C1 segment of cervical spinal cord (tissue), 14 donors: ENCODE measurements around the gene RGS19.

Source experiments
- DNase-seq, 14 donors: peaks; one replicate each; lab custom pipeline; 2025; lab: John Stamatoyannopoulos, UW

RGS19 gene

GRCh38 chr20:64064145-64064698 is 15.1 kb downstream of the RGS19 start:
- no peak for DNase-seq

GRCh38 chr20:64063389-64064144 is 15.8 kb downstream of the RGS19 start:
- DNase-seq: peak in 2 of 14 donors; percentile 16 to 50

- peak; percentile 80 to 98 (median 93) for DNase-seq
Observed at GRCh38 chr20:64062596-64063388, 16.5 kb downstream of the RGS19 start, which contains the start of gene TCEA2. TSS of gene TCEA2 (plus strand) at chr20:64063198. CDS start at chr20:64063313, 115 bp downstream.

DNA sequence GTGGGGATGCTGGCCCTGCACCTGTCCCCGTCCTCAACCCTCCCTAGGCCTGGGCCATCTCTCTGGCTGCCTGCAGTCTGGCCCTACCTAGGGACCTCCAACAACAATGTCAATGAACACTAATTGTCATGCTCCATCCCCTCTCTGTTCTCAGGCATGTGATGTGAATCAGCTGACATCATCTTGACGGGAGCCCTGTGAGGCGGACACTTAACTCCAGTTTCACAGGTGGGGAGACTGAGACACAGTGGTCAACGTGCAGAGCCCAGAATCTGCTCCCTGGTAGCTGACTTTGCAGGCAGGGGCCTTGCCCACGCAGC is 17.1 kb downstream of the RGS19 start:
- DNase-seq: peak in 3 of 14 donors; percentile 36 to 49 (median 42)

DNA sequence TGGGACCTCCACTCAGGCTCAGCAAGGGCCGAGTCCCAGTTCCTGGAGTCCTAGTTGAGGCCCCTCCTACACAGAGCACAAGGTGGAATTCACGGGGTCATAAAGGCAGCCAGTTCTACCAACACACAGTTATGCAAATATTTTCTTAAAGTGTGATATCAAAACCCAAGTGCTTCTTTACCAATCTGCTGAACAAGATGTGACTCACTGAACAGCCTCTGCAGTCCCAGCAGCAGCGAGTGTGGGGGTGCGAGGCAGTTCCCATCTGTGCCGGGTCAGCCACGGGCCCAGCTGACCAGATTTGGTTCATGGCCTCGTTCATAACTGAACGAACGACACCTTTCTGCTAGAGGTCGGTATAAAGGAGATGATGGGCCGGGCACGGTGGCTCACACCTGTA is 20.8 kb downstream of the RGS19 start:
- no peak for DNase-seq

DNA sequence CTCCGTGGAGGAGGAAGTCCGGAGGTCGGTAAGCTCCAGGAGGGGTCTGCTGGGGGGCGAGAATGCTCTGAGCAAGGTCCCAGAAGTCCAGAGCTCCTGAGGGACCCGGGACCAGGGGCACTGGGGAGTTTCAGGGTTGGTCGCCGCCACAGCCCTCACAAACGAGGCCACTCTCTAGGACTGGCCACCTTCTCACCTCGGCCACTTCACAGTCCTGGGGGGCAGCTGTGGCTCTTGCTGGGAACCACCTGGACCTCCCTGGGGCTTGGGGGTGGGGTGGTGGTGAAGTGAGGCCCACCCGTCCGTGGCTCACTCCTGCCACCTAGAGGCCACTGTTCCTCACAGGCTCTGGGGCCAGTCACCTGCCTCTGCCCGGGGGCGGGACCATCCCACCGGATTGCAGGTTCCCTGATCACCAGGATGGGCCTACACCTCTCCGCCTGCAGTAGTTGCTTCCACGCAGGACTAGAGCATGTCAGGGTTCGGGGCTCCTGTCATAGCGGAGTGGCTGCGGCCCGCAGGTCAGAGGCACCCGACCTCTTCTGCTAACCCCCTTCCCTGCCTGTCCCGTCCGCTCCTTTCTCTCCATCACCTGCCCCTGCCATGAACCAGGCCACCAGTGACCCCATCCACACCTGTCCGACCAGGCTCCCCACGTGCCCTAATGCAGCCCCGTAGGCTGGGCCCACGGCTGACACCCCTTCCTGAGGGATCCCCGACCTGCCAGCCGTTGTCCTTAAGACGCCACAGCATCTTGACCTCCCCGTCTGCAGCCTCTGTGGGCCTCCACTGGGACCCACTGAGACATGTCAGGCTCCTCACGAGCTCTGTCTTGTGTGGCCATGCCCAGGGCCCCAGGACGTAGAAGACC is 21.5 kb downstream of the RGS19 start:
- peak in 7 of 14 donors; percentile 5 to 80 (median 33) for DNase-seq

DNA sequence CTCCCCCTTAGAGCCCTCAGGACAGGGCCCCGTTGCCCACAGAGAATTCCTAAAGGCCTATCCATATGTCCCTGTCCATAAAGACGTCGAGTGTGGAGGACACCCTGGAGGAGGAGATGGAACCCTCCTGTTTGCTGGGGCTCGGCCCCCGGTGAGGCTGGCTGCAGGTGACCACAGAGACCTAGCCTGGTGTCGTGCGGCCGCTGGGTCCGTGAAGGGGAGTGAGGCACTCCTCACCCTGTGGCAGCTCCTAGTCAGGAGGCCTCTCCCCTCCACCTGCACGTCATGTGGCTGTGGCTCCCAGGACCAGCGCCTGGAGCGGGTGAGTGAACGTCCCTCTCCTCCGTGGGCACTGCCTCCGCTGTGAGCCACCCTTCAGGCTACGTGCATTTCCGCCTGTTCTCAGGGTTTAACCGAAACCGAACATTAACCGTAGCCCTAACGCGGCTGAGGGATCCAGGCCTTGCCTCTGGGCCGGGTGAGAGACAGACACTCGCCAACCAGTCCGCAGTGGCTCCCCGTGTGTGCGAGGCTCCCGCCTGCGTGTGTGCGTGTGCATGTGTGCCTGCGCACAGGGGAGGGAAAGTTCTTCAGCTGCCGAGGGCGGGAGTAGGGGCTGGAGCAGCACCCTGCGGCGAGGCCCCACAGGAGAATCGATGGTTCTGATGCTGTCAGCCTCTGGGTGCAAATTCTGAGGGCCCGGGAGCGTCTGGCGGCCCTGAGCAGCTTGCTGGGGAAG is 22.3 kb downstream of the RGS19 start:
- DNase-seq: no peak

- no peak for DNase-seq
Observed at GRCh38 chr20:64056639-64056888, 22.8 kb downstream of the RGS19 start.

DNA sequence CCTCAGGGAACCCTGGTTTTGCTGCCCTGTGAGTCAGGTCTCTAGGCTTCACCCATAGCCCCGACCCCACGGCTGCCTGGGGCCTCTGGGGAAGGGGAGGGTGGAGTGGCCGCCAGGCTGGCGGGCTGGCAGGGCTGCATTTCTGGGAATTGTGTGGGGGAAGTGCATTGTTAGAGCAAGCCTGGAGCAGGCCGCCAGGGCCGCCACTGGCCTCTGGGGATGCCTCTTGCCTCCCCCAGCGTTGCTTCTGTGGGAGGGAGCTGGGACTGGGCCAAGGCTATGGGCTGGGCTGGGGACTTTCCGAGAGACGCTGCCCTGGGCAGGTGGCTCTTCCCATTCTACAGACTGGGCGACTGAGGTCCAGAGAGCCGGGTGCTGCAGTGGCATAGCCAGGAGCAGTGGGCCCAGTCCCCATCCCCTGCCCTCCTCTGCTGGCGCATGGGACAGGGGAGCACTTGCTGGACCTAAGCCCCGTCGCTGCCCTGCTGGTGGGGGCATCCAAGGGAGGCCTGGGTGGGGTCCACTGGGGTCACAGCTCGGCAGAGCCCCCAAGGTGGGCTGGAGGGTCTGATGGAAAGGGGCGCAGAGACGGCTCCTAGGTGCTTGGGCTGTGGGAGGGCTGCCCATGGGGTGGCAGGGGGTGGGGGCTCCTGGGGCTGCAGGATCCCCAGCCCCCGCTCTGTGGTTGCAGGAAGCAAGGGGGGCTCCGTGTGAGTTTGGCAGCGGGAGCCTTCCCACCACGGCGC is 23.3 kb downstream of the RGS19 start:
- DNase-seq: peak in 1 of 14 donors; percentile 38

- DNase-seq: no peak
Observed at GRCh38 chr20:64055396-64055892, 23.9 kb downstream of the RGS19 start.

- DNase-seq: peak in 1 of 14 donors; percentile 18
Observed at GRCh38 chr20:64053841-64054661, 25.3 kb downstream of the RGS19 start.

- DNase-seq: no peak
Observed at GRCh38 chr20:64052987-64053840, 26.1 kb downstream of the RGS19 start.

DNA sequence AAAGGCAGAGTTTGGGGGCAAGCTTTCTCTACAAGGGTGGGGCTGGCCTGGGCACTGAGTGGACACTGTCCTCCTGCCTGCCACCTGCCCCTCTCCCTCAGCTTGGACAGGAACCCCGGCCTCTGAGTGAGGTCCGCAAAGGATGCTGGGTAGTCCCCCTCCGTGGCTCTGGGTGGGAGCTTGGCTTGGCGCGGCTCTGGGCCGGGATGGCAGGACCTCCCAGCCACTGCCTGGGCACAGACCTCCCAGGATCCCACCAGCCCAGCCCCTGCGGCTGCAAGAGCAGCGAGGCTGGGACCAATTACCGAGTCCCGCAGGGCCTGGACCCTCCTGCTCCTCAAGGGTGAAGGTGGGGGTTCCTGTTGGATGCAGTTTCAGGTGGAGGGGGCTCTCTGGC is 27.0 kb downstream of the RGS19 start:
- no peak for DNase-seq

DNA sequence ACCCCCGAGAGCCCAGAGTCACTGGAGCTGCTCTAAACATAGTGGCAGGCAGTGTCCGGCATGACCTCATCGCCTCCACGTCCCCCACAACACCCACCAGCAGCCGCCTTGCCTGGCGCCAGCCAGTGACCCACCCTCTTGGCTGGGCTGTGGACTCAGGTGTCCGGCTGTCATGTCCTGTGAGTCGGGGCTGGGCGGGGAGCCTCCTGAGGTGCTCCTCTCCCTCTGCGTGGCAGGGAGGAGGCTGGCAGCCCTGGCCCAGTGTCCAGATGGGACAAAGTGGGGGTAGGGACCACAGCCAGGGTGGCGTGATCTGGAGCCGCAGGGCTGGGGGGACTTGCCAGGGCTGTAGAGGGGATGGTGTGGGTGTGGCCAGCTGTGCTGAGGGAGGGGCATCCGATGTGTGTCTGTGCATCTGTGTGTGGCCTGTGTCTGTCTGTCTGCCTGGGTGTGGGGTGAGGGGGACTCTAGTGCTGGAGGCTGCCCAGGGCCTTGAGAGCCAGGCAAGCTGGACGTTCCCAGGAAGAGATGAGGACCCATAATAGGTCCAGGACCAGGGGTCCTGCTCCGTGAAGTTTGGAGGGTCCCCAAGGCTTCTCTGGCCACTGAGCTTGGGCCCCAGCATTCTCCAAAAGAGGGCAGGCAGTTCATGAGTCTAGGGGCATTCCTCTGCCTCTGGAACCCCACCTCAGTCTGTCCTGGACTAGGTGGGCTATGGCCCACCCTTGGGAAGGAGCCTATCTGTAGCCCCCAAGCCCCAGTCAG is 27.6 kb downstream of the RGS19 start:
- peak in 1 of 14 donors; percentile 56 for DNase-seq

DNA sequence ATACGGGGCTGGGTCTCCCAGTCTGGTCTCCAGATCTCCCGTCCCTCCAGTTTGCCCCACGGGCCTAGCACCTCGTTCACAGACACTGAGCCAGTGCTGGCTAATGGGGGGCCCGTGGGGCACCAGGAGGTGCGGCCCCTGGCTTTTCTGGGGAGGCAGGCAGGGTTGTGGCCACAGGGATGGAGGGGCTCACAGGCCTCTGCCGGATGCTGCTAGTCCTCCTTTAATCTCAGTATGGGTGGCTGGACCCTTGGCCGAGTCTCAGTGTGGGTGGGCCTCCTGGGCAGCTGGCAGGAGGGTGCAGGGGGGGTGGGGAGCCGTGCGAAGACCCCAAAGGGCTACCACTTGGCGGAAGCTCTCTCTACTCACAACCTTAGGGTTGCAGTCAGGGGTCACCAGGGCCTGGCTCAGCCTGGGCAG is 28.3 kb downstream of the RGS19 start:
- DNase-seq: no peak

DNA sequence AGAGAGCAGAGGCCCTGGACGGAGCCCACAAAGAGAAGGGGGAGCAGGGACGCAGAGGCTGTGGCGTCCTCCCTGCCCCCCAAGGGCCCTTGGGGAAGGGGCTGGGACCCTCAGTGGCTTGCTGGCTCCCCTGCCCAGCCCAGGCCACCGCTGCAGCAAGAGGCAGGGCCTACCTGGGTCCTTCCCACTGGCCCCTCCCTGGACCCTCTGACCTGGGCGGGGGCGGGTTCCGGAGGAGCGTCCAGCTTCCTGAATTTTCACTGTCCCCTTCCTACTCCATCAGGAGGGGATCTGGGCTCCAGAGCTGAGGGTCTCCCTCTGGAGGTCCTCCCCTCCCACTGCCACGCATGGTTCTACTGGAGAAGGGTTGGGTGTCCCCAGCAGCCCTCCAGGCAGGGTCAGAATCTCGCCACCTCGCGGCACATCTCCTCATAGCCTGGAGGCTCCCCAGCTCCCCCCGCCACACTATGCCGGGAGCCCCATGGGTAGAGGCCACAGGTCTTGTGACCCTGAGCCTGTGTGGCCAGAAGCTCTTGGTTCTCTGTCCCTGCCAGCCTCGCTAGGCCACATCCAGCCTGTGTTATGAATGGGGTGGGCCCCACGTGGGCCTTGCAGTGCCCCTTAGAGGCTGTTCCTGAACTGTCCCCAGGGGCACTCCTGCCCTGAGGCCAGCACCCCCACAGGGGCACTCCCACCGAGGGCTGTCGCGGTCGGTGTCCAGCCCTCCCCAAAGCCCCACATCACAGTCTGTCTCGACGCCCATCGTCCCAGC is 28.9 kb downstream of the RGS19 start:
- DNase-seq: no peak

GRCh38 chr20:64049878-64050260 is 29.4 kb downstream of the RGS19 start:
- DNase-seq: no peak
